PC-3 (cell line): Measurements from ENCODE around the gene INPPL1.

Source experiments
- EZH2 ChIP-seq: fragments of 300-600 bp; sonication (generic); IDR thresholded peaks from one replicate; pipeline ENCODE4 v1.6.1; 2017; ENCODE audit warnings: antibody characterized with exemption, mild to moderate bottlenecking, low read length; ENCODE audit not compliant: unreplicated experiment
- EZH2phosphoT487 ChIP-seq: fragments of 300-600 bp; sonication (generic); IDR thresholded peaks from 2 replicates; pipeline ENCODE4 v1.6.1; 2018; ENCODE audit warnings: mild to moderate bottlenecking, antibody characterized with exemption, low read length, borderline replicate concordance
- TF ChIP-seq, protein P1 (sequence below): fragments of 300-600 bp; sonication (generic); conservative IDR thresholded peaks from 2 replicates; pipeline ENCODE4 v1.5.1; 2017; ENCODE audit warnings: antibody characterized with exemption, low read depth, mild to moderate bottlenecking, low read length

DNA sequence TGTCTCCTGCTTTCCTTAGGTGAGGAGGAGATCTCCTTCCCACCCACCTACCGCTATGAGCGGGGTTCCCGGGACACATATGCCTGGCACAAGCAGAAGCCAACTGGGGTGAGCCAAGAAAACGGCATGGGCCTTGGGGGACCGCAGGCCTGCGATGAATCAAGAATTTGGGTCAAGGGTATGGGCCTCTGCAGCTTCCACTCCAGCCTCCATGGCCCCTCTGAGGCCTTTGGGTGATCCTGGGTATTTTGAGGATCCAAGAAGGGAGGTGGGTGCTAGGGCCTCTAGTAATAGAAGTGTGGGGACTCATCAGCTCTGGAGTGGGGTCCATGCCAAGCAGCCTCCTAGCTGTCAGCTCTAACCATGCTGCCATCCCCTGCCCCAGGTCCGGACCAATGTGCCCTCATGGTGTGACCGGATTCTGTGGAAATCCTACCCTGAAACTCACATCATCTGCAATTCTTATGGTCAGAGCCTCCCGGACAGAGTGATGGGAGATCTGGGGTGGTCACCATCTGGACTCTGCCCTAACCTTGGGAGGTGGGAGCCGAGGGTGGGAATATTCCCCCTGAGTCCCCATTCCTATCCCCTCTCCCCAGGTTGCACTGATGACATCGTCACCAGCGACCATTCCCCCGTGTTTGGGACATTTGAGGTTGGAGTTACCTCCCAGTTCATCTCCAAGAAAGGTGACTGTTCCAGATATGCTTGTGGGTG is 8.6 kb downstream of the INPPL1 start:
- TF ChIP-seq, protein P1, sequence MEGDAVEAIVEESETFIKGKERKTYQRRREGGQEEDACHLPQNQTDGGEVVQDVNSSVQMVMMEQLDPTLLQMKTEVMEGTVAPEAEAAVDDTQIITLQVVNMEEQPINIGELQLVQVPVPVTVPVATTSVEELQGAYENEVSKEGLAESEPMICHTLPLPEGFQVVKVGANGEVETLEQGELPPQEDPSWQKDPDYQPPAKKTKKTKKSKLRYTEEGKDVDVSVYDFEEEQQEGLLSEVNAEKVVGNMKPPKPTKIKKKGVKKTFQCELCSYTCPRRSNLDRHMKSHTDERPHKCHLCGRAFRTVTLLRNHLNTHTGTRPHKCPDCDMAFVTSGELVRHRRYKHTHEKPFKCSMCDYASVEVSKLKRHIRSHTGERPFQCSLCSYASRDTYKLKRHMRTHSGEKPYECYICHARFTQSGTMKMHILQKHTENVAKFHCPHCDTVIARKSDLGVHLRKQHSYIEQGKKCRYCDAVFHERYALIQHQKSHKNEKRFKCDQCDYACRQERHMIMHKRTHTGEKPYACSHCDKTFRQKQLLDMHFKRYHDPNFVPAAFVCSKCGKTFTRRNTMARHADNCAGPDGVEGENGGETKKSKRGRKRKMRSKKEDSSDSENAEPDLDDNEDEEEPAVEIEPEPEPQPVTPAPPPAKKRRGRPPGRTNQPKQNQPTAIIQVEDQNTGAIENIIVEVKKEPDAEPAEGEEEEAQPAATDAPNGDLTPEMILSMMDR: no peak
- TF ChIP-seq EZH2: no peak
- no peak for TF ChIP-seq EZH2phosphoT487
